Peyer's patch (tissue), 4 donors: ENCODE measurements around the gene CUL7.

Source experiments
- CTCF ChIP-seq, 6 experiments: fragments of 450-650 bp in 4 of 6; fragments of 200-600 bp in 2 of 6; sonication (generic) in 1 of 6; IDR thresholded peaks; one replicate each; pipeline ENCODE4 v1.5.1; 2017 to 2019; ENCODE audit warnings: antibody characterized with exemption in 6 of 6, mild to moderate bottlenecking in 3 of 6, moderate library complexity in 1 of 6
- POLR2A ChIP-seq, 2 donors: fragments of 450-650 bp; IDR thresholded peaks; one replicate each; pipeline ENCODE4 v1.5.1; 2017; ENCODE audit warnings: antibody characterized with exemption in 2 of 2, mild to moderate bottlenecking in 2 of 2, moderate library complexity in 2 of 2

DNA sequence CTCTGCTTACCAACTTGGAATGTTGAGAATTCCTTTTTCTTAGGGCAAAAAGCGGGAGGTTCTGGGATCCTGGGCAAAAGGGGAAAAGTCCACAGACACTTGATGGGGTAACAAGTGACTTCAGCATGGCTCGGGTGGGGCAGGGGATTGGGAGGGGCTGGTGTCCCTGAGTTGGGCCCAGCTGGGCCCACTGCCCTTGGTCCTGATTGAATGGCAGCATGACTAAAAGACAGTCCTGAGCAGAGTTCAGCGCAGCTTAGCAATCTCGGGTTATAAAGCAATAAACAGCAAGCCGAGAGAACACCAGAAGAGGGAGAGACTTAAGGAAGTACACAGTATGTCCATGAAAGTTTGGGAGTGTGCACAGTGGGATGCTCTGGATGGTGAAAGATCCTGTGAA is 63.7 kb downstream of the CUL7 start:
- TF ChIP-seq CTCF (IDR thresholded peaks at IDR 0.05) (no peak), POLR2A (IDR thresholded peaks at IDR 0.05) (peak in 1 of 2 donors; percentile 64)
